ENCODE data around the gene DLG2.

DLG2 gene

GRCh38 chr11:84437071-84437980 lies 1189.8 kb downstream of the DLG2 start:
- Mint-ChIP-seq H3K36me3 (ENCODE audit: low read depth) (no peaks in the 10 kb centered on the region), H3K27me3 (ENCODE audit: low read depth) (peaks cover 19% of the 10 kb centered on the region), H3K4me3 (peak overlapping the region; percentile 48 to 66 (median 53)), H3K4me1 (peaks cover 6% of the 10 kb centered on the region), H3K27ac (no peak overlapping the region), H3K9me3 (peaks cover 2% of the 10 kb centered on the region)
- no peak for TF ChIP-seq CTCF (IDR thresholded peaks at IDR 0.05; ENCODE audit: unreplicated experiment in 3 of 3)

GRCh38 chr11:84430661-84431060 lies 1196.5 kb downstream of the DLG2 start:
- no peak for TF ChIP-seq CTCF (IDR thresholded peaks at IDR 0.05; ENCODE audit: unreplicated experiment in 3 of 3)
- H3K36me3 Mint-ChIP-seq (ENCODE audit: low read depth): no peaks in the 10 kb centered on the region
- no peak overlapping the region for H3K4me3 Mint-ChIP-seq
- H3K4me1 Mint-ChIP-seq: no peaks in the 10 kb centered on the region
- no peak overlapping the region for H3K27ac Mint-ChIP-seq
- H3K9me3 Mint-ChIP-seq: no peaks in the 10 kb centered on the region
- H3K27me3 Mint-ChIP-seq (ENCODE audit: low read depth): no peaks in the 10 kb centered on the region

- Mint-ChIP-seq H3K9me3 (no peaks in the 10 kb centered on the region), H3K36me3 (ENCODE audit: low read depth) (no peaks in the 10 kb centered on the region), H3K4me1 (peaks cover 5% of the 10 kb centered on the region), H3K27ac (no peak overlapping the region), H3K4me3 (no peak overlapping the region), H3K27me3 (ENCODE audit: low read depth) (no peaks in the 10 kb centered on the region)
- no peak for TF ChIP-seq CTCF (IDR thresholded peaks at IDR 0.05; ENCODE audit: unreplicated experiment in 3 of 3)
Observed at GRCh38 chr11:84425673-84426072, 1201.5 kb downstream of the DLG2 start.

- Mint-ChIP-seq H3K27me3 (ENCODE audit: low read depth) (no peaks in the 10 kb centered on the region), H3K4me3 (peak overlapping the region in 1 of 3 experiments; percentile 19), H3K27ac (peak overlapping the region in 2 of 3 experiments; percentile 6 to 23), H3K4me1 (peaks cover 16% of the 10 kb centered on the region), H3K9me3 (no peaks in the 10 kb centered on the region), H3K36me3 (ENCODE audit: low read depth) (no peaks in the 10 kb centered on the region)
- TF ChIP-seq CTCF (IDR thresholded peaks at IDR 0.05; ENCODE audit: unreplicated experiment in 3 of 3): no peak
Observed at GRCh38 chr11:84420271-84420670, 1206.9 kb downstream of the DLG2 start.

GRCh38 chr11:84419616-84420015 lies 1207.5 kb downstream of the DLG2 start:
- TF ChIP-seq CTCF (IDR thresholded peaks at IDR 0.05; ENCODE audit: unreplicated experiment in 3 of 3): no peak
- H3K27me3 Mint-ChIP-seq (ENCODE audit: low read depth): no peaks in the 10 kb centered on the region
- no peaks in the 10 kb centered on the region for H3K36me3 Mint-ChIP-seq (ENCODE audit: low read depth)
- H3K4me3 Mint-ChIP-seq: no peak overlapping the region
- H3K4me1 Mint-ChIP-seq: peaks cover 16% of the 10 kb centered on the region
- H3K27ac Mint-ChIP-seq: peak overlapping the region in 1 of 3 experiments; percentile 31
- H3K9me3 Mint-ChIP-seq: no peaks in the 10 kb centered on the region

- H3K4me3 Mint-ChIP-seq: no peak overlapping the region
- H3K9me3 Mint-ChIP-seq: no peaks in the 10 kb centered on the region
- H3K27me3 Mint-ChIP-seq (ENCODE audit: low read depth): no peaks in the 10 kb centered on the region
- no peak for TF ChIP-seq CTCF (IDR thresholded peaks at IDR 0.05; ENCODE audit: unreplicated experiment in 3 of 3)
- H3K4me1 Mint-ChIP-seq: peaks cover 6% of the 10 kb centered on the region
- H3K27ac Mint-ChIP-seq: no peak overlapping the region
- H3K36me3 Mint-ChIP-seq (ENCODE audit: low read depth): no peaks in the 10 kb centered on the region
Observed at GRCh38 chr11:84414920-84415319, 1212.2 kb downstream of the DLG2 start.

Data from nephron (organoid).